ENCODE results near the gene C19orf67. TPM values are rescaled to one million over a fixed set of nuclear protein-coding genes. Genes with fewer than 3 reads are reported as not detected.
A peak's percentile ranks its signal among the peaks of the same experiment; 100 is the strongest.

C19orf67 gene
- total RNA-seq (not detected), polyA plus RNA-seq (not detected)

DNA sequence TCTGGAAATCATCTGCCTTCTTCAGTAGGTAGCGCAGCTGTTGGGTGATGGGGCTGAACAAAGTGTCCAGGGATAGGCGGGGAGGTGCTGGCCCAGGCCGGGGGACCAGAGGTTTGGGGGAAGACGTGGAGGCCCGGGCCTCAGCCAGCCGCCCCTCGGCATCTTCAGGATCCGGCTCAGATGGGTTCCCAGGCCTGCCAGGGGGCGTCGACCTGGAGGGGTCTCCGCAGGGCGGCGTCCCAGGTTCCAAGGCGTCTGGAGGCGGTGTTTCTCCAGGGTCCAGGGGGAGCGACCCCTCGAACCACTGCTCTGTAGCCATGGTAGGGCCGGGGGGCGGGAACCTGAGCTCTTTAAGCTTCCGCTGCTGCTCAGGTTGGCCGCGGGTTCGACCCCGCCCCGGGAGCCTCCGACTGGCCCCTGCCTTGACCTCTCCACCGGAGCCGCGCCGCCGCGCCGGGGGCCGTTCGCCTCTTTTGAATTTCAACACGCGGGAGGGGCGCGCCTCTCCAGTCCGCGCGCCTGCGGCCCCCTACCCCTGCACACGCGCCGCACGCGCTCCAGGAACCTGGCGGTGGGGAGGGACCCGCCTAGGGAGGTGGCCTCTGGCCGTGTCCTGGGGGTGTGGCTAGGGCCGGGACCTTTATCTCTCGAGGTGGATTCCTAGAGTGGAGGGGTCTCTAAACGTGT lies at the start of gene C19orf67:
C19orf67 (minus strand) TSS at position 475 of the 687 bp plus-strand sequence; CDS start at position 319, 156 bp downstream.
- intact Hi-C loops (cut with DNase I), result no loop called here
- 40 to 46% methylated on average over 51 to 54 of the region's 54 CpGs for WGBS, 2 donors
- peak in 2 of 6 donors; percentile 47 to 74 for DNase-seq

DNA sequence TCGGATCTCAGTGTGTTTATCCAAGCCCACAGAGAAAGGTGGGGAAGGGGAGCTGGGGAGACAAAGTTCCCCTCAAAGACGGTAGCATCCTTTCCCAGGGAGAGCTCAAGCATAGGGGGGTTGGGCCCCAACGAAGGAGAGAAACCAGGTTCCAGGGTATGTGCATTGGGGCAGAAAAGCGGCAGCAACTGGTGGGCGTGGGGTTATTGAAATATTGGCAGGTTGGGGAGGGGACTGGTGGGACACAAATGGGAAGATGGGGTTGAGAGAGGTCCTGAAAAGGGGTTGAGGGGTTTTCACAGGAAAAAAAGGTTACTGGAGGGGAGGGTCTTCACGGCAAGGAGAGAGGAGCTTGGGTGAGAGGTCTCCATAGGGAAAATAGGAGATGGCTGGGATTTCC lies 49.8 kb upstream of the C19orf67 start:
- FAIRE-seq, result no peak
- TF ChIP-seq, protein P1, sequence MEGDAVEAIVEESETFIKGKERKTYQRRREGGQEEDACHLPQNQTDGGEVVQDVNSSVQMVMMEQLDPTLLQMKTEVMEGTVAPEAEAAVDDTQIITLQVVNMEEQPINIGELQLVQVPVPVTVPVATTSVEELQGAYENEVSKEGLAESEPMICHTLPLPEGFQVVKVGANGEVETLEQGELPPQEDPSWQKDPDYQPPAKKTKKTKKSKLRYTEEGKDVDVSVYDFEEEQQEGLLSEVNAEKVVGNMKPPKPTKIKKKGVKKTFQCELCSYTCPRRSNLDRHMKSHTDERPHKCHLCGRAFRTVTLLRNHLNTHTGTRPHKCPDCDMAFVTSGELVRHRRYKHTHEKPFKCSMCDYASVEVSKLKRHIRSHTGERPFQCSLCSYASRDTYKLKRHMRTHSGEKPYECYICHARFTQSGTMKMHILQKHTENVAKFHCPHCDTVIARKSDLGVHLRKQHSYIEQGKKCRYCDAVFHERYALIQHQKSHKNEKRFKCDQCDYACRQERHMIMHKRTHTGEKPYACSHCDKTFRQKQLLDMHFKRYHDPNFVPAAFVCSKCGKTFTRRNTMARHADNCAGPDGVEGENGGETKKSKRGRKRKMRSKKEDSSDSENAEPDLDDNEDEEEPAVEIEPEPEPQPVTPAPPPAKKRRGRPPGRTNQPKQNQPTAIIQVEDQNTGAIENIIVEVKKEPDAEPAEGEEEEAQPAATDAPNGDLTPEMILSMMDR (IDR thresholded peaks at IDR 0.05), result no peak
- H3K27ac ChIP-seq, result no peak overlapping the region
- DNase-seq, result no peak
- H3K27me3 ChIP-seq, result no peaks in the 10 kb centered on the region
- no peak for ATAC-seq
- WGBS, 2 donors, result 19 to 20% methylated on average over 6 of the region's 6 CpGs
- no peaks in the 10 kb centered on the region for H3K36me3 ChIP-seq
- no peak overlapping the region for H3K4me3 ChIP-seq
- intact Hi-C loops (cut with DNase I), result no loop called here
- H3K4me1 ChIP-seq, result peaks cover 0 to 5% (median 0%) of the 10 kb centered on the region in 3 donors
- H3K9me3 ChIP-seq, result no peaks in the 10 kb centered on the region

More for the DNA sequence above, at the start of gene C19orf67:
- TF ChIP-seq, protein P1 (IDR thresholded peaks at IDR 0.05), result no peak
- ATAC-seq (no peak), FAIRE-seq (no peak)
- no peaks in the 10 kb centered on the region for H3K9me3 ChIP-seq
- H3K27ac ChIP-seq, result no peak within 1 kb of the TSS
- no peaks in the 10 kb centered on the region for H3K27me3 ChIP-seq
- peaks cover 0 to 12% (median 0%) of the 10 kb centered on the region in 3 donors for H3K4me1 ChIP-seq
- no peaks in the 10 kb centered on the region for H3K36me3 ChIP-seq
- H3K4me3 ChIP-seq, result no peak within 1 kb of the TSS

DNA sequence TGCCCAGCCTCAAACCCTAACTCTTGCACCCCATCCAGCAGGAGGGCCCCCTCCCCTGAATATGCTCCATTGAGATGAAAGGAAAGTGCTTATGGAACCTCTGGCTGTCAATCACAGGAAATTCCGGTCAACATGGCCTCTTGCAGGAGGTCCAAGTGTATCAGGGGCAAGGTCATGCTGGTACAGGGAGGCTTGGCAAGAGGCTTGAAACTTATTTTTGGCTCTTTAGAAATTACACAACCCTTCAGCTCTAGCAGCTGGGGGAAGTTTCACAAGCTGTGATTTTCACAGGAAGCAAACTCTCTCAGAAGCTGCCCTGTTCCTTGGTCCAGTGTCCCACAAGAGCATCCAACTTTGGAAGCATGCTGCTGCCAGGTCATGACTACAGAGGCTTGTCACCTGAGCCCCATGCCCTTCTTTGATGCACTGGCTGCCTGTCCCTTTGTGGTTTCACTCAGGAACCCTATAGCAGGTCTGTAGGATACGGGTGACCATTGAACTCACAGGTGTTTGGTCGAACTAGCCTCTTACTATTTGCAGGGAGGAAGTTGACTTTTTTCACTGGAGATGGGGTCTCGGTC lies 42.4 kb upstream of the C19orf67 start:
- Histone ChIP-seq H3K9me3 (no peaks in the 10 kb centered on the region), H3K27ac (no peak overlapping the region), H3K36me3 (no peaks in the 10 kb centered on the region), H3K4me3 (no peak overlapping the region), H3K27me3 (no peaks in the 10 kb centered on the region), H3K4me1 (no peaks in the 10 kb centered on the region)
- peak; percentile 58 to 80 (median 72) for ATAC-seq
- intact Hi-C loops (cut with DNase I), result no loop called here
- TF ChIP-seq, protein P1 (IDR thresholded peaks at IDR 0.05), result no peak
- no peak for DNase-seq
- 51 to 66% methylated on average over 4 of the region's 4 CpGs for WGBS, 2 donors
- FAIRE-seq, result no peak

DNA sequence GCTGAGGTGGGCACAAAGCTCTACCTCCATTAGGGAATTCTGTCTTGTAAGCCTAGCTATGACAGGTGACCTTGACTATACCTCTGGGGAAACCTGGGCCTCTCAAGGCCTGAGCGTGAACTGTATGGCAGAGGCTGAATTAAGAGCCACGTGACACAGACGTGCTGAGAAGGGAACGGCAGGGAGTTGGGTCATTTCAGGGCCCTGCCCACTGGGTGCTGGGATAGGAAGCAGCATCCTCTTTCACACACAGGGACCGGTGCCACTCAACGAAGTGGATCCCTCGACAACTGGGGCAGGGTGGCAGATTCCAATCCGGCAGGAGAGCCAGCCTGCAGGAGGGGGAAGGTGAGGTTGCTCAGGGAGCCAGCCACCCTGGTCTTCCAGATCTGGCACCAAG lies 41.6 kb upstream of the C19orf67 start:
- TF ChIP-seq, protein P1 (IDR thresholded peaks at IDR 0.05), result no peak
- Histone ChIP-seq H3K27me3 (no peaks in the 10 kb centered on the region), H3K4me1 (no peaks in the 10 kb centered on the region), H3K36me3 (no peaks in the 10 kb centered on the region), H3K9me3 (no peaks in the 10 kb centered on the region), H3K27ac (no peak overlapping the region), H3K4me3 (no peak overlapping the region)
- ATAC-seq (peak in 3 of 4 donors; percentile 56 to 71 (median 71)), FAIRE-seq (no peak), DNase-seq (no peak)
- intact Hi-C loops (cut with DNase I), result no loop called here
- WGBS, 2 donors, result 53 to 57% methylated on average over 8 of the region's 8 CpGs

DNA sequence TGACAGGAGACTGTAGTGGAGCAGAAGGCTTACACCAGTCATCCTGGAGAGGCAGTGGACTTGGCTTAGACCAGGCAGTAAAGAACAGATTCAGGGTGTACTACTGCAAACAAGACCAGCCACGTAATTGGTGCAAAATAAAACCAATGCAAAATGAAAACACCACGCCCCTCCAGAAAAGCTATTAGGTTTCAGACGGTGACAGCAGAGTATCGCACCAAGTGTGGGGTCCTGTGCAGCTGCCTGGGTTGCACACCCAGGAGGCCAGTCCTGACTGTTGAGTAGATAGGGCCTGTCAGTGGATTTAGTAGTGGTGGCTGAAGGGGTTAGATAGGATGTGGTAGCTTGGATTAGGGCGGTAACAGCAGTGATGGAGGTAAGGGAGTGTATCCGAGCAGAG lies 37.3 kb upstream of the C19orf67 start:
- Histone ChIP-seq H3K4me1 (peaks cover 8 to 14% (median 11%) of the 10 kb centered on the region in 3 donors), H3K27me3 (no peaks in the 10 kb centered on the region), H3K9me3 (no peaks in the 10 kb centered on the region), H3K4me3 (no peak overlapping the region), H3K27ac (no peak overlapping the region), H3K36me3 (no peaks in the 10 kb centered on the region)
- DNase-seq (no peak), ATAC-seq (no peak), FAIRE-seq (no peak)
- 95 to 98% methylated on average over 6 of the region's 6 CpGs for WGBS, 2 donors
- intact Hi-C loops (cut with DNase I), result no loop called here
- TF ChIP-seq, protein P1 (IDR thresholded peaks at IDR 0.05), result no peak

All from pancreas (tissue), 10 donors.